Left hindlimb (tissue), 1 donor: ENCODE data around the gene DDX17.

Experiments used
- DNase-seq: peaks from one replicate; pipeline ENCODE4 v3.0.0-alpha.2; 2018

Gene DDX17

GRCh38 chr22:38506118-38506962 is at the start of gene DDX17:
TSS of gene DDX17 (minus strand) at chr22:38506311.
- peak; percentile 96 for DNase-seq

GRCh38 chr22:38554281-38554680 is 48.2 kb upstream of the DDX17 start:
- no peak for DNase-seq

DNA sequence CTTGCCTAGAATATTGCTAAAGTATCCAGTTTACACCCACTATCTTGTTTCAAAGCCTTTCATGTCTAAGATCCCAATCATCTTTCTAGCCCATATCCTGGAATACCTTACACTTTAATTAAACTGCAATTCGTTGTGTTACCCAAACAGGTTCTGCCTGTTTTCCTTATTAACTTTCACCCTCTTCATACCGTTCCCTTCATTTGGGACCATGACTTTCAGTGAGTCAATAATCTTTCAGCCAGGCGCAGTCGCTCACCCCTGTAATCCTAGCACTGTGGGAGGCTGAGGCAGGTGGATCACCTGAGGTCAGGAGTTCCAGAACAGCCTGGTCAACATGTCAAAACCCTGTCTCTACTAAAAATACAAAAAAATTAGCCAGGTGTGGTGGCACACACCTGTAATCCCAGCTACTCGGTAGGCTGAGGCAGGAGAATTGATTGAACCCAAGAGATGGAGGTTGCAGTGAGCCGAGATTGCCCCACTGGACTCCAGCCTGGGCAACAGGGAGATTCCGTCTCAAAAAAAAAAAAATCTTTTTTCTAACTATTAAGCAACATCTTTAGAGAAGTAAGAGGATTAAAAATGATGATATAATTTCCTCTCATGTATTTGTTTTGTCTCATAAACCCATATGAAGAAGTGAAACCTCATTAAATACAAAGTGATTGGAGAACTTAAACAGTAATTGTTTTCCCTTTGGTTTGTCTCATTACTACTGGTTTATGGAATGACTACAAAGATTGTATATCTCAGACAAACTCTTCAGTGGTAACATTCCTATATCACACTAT is 43.2 kb upstream of the DDX17 start:
- DNase-seq = no peak

- no peak for DNase-seq
Measured at GRCh38 chr22:38540701-38541100, 34.6 kb upstream of the DDX17 start.

DNA sequence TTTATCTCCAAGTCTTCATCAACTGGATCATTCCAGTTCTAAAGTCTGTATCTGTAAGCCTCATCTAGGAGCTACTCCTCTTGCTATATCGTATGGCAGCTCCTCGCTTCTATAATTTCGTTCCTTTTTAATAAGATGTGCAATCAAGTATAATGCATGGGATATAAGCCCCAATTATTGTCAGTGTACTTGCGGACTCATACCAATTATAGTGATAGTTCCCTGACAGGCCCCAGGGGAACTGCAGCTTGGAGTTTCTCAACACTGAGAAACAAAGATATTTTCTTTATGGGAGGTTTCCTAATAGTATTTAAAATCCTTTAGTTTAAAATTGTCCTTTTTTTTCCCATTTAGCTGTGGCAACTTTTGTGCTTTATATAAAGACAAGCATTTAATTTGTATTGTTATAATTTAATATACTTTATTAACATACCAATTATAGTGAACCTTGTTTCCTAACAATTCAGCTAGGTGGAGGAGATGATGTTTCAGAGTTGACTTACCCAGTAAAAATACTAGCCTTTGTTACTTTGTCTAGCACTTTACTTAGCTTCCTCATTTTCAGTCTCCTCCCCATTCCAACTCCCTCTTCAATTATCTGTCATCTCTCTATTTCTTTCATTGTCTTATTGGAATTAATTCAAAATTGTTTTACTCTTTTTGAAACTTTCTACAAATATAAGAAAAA is 25.3 kb upstream of the DDX17 start:
- DNase-seq = no peak

DNA sequence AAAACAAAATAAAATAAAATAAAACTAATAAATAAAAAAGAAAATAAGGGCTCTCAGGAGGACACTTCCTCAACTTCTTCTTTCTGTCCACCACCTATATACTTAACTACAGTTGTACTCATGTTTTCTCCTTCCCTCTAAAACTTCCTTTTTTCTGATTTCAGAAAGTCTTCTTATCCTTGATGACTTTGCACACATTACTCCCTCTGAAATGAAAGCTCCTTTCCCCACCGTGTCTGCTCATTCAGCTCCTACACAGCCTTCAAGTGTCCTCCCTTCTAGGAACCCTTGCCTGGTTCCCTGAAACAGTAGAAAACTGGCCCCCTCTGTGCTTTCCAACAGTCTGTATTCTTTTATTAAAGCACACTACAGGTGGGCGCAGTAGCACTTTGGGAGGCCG is 18.3 kb upstream of the DDX17 start:
- no peak for DNase-seq

DNA sequence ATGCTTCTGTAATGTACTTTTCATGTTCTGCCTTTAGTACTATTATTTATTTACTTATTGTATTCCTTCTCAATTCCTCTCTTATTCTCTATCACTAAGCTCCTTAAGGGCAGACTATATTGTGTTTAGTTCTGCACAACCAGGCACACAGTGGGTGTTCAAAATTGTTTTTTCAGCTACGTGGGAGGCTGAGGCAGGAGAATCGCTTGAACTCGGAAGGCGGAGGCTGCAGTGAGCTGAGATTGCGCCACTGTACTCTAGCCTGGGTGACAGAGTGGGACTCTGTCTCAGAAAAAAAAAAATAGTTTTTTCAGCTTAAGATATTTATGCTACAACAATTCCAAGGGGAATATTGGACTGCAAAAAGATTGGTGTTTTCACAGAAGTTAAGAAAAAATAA is 17.4 kb upstream of the DDX17 start:
- DNase-seq = no peak

GRCh38 chr22:38523029-38523428 is 16.9 kb upstream of the DDX17 start:
- DNase-seq = no peak

- no peak for DNase-seq
Measured at GRCh38 chr22:38519453-38520250, 13.5 kb upstream of the DDX17 start.

GRCh38 chr22:38518620-38519019 is 12.5 kb upstream of the DDX17 start:
- DNase-seq = no peak

DNA sequence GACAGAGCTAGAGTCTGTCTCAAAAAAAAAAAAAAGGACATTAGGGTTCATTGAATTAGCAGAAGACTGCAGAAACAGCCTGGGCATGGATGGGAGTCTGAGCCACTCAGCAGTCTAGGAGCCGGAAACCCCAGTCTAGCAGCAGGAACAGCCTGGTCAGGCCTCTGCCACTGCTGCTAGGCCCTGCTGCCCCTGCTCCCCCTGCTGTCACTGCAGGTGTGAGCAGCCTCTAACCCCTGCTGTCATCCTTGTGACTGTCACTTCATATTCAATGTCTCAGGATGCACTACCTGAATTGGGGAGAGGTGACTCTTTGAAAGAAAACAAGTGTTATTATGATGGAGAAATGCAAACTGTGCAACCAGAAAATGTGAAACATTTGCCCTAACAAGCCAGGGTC is 7.0 kb upstream of the DDX17 start:
- DNase-seq = no peak

GRCh38 chr22:38510416-38510970 is 4.4 kb upstream of the DDX17 start:
- no peak for DNase-seq

- peak; percentile 84 for DNase-seq
Measured at GRCh38 chr22:38505541-38506117, 482 bp downstream of the DDX17 start.

- no peak for DNase-seq
Measured at GRCh38 chr22:38504731-38505540, 1.2 kb downstream of the DDX17 start.

- DNase-seq = no peak
Measured at GRCh38 chr22:38503021-38503420, 3.1 kb downstream of the DDX17 start.

DNA sequence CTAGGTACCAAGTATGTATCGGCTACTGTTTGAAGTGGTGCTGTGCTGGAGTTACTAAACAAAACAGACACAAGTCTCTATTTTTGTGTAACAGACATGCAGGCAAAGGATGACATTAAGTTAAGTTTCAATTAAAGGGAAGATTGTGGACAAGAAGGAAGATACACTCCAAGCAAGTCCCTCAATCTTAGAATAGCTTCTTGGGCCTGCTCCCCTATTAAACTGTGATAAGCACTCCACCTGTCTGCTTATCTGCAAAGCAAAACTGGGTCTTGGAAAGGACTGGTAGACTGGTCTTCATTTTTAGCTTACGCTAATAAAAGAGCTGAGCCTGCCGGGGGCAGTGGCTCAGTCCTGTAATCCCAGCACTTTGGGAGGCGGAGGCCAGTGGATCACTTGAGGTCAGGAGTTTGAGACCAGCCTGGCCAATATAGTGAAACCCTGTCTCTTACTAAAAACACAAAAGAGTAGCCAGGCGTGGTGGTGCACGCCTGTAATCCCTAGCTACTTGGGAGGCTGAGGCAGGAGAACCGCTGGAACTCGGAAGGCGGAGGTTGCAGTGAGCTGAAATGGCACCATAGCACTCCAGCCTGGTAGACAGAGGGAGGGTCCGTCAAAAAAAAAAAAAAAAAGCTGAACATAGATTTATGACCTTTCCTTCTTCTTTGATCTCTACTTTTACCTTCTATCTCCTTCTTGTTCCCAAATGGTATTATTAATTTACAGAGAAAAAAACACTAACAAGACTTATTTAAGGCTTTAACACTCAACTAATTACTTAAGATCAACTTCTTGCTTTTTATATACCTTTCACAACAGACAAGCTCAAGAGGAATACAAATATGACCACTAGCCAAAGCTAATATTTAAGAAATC is 4.1 kb downstream of the DDX17 start:
- DNase-seq = no peak

GRCh38 chr22:38497869-38498268 is 8.2 kb downstream of the DDX17 start:
- DNase-seq = no peak

DNA sequence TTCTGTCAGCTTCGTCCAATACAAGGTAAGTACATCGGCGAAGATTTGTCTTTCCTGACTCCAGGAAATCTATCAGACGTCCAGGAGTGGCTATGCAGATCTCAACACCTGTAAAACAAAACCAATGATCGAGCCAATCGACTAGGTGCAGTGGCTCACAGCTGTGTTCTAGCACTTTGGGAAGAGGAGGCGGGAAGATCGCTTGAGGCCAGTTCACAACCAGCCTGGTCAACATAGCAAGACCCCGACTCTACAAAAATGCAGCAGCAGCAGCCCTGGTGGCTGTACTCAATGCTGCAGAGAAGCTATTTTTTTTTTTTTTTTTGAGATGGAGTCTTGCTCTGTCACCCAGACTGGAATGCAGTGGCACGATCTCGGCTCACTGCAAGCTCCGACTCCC is 11.2 kb downstream of the DDX17 start:
- DNase-seq = no peak

DNA sequence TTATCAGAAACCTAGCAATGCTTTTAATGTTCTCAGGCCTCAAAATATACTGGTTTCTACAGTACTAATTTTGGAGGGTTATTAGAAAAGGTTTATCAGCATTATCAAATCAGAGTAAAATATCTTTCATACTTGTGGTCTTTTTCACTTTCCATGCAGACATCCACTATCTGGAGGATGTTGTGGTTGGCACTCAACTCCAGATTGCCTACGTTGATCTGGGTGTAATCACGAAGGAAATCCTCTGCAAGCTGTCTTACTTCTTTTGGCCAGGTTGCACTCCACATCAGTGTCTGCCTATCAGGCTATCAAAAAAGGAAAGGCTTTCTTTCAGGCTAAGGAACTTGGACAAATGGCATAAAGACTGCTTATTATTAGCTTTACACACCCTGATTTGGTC is 11.6 kb downstream of the DDX17 start:
- DNase-seq = no peak

- DNase-seq = no peak
Measured at GRCh38 chr22:38491707-38492348, 14.3 kb downstream of the DDX17 start.
